Kidney (tissue), 22 donors: Measurements from ENCODE around the gene PRKN. TPM values are rescaled to one million over a fixed set of nuclear protein-coding genes. Genes with fewer than 3 reads are reported as not detected.

ENCODE experiments used
- DNase-seq, 5 donors: peaks; one replicate each; pipeline ENCODE4 v3.0.0-alpha.2; 2013 to 2020
- FAIRE-seq: peaks from 2 replicates; lab custom pipeline; 2012; peaks lifted over from hg19 to GRCh38; lab: Jason Lieb, UNC
- H3K27ac ChIP-seq, 2 donors: one replicate each; pipeline ENCODE4 v1.7.0; 2013; ENCODE audit warnings: low read depth in 2 of 2, low read length in 2 of 2, inconsistent platforms in 1 of 2
- H3K27me3 ChIP-seq: one replicate; pipeline ENCODE4 v1.7.1; 2013; ENCODE audit warnings: low read length, inconsistent platforms; ENCODE audit not compliant: control insufficient read depth, insufficient read depth
- H3K36me3 ChIP-seq, 3 donors: one replicate each; pipeline versions ENCODE4 v1.7.0 to v1.7.1; 2013; ENCODE audit warnings: low read length in 3 of 3, control low read depth in 1 of 3, inconsistent platforms in 1 of 3; ENCODE audit not compliant: insufficient read depth in 3 of 3, control insufficient read depth in 2 of 3
- H3K4me1 ChIP-seq, 3 donors: one replicate each; pipeline versions ENCODE4 v1.7.0 to v1.7.1; 2013; ENCODE audit warnings: low read length in 3 of 3, inconsistent platforms in 1 of 3, low read depth in 1 of 3; ENCODE audit not compliant: control insufficient read depth in 2 of 3, insufficient read depth in 2 of 3
- H3K4me3 ChIP-seq, 3 donors: one replicate each; pipeline versions ENCODE4 v1.7.0 to v1.8.1; 2013; ENCODE audit warnings: low read length in 3 of 3, control low read depth in 1 of 3, inconsistent platforms in 1 of 3
- H3K9ac ChIP-seq, 3 donors: one replicate each; pipeline versions ENCODE4 v1.7.0 to v1.7.1; 2013; ENCODE audit warnings: low read length in 3 of 3, control low read depth in 1 of 3, inconsistent platforms in 1 of 3
- H3K9me3 ChIP-seq, 3 donors: one replicate each; pipeline versions ENCODE4 v1.7.0 to v1.7.1; 2013; ENCODE audit warnings: low read length in 3 of 3, control low read depth in 1 of 3, inconsistent platforms in 1 of 3; ENCODE audit not compliant: control insufficient read depth in 2 of 3, insufficient read depth in 1 of 3
- intact Hi-C: fragments of 100-400 bp; cut with DNase I; formaldehyde crosslinking; loops from one replicate; pipeline ENCODE4 v1.11.1; 2022
- long read RNA-seq, 10 donors: library from polyadenylated mRNA in 1 of 10; unstranded in 1 of 10; transcript quantifications; one replicate each; pipeline ENCODE4 v2.0.0 and lab custom pipeline, GENCODE V29; 2021 to 2026
- polyA plus RNA-seq: library from polyadenylated mRNA; stranded (reverse); fragments of 350-450 nt; fragmentation: Illumina TruSeq; extraction: RNeasy Lipid Tissue Mini Kit (QIAGEN cat#74804); gene quantifications from one replicate; pipeline ENCODE4 v1.2.3, GENCODE V29; 2014; ENCODE audit warnings: low read depth, low replicate concordance; ENCODE audit not compliant: insufficient read depth
- total RNA-seq: library from RNA; stranded (reverse); fragmentation: NEBNext Ultra II Directional; extraction: Animal tissue kit (Norgen Biotek cat#: 25700); gene quantifications from one replicate; pipeline ENCODE4 v1.2.1, GENCODE V29; 2021
- TF ChIP-seq, protein P1 (sequence below): IDR thresholded peaks from 3 replicates; pipeline ENCODE4 v1.5.1; 2012; ENCODE audit warnings: mild to moderate bottlenecking, moderate library complexity, borderline replicate concordance; ENCODE audit not compliant: insufficient read depth; ENCODE audit errors: extremely low read depth
- donor health status: control.
- donor health status: control.
- donor health status: control.
- donor health status: control.
- donor health status: control.
- donor health status: DM: yes; HTN: yes; CAD: no.
- donor health status: Normal renal cell carcinoma (clear cell type).

Gene PRKN
- total RNA-seq: 10.4 TPM
- polyA plus RNA-seq: 8.6 TPM
- long read RNA-seq, donor 1, partial matches to known transcripts: 0 of 1 reads
- long read RNA-seq, donor 1, other reads (novel, unspliced or antisense): 0 of 1 reads
- long read RNA-seq, donor 2, partial matches to known transcripts: 0 of 2 reads
- long read RNA-seq, donor 2, other reads (novel, unspliced or antisense): 0 of 2 reads
- long read RNA-seq, donor 3, partial matches to known transcripts: 15 of 22 reads
- long read RNA-seq, donor 3, other reads (novel, unspliced or antisense): 7 of 22 reads
- long read RNA-seq, donor 4, partial matches to known transcripts: 8 of 8 reads
- long read RNA-seq, donor 4, other reads (novel, unspliced or antisense): 0 of 8 reads
- long read RNA-seq, donor 5: 0 reads
- long read RNA-seq, donor 6: 0 reads
- long read RNA-seq, donor 7, partial matches to known transcripts: 2 of 10 reads
- long read RNA-seq, donor 7, other reads (novel, unspliced or antisense): 8 of 10 reads
- long read RNA-seq, donor 8, partial matches to known transcripts: 0 of 2 reads
- long read RNA-seq, donor 8, other reads (novel, unspliced or antisense): 0 of 2 reads
- long read RNA-seq, donor 9: 0 reads
- long read RNA-seq, donor 10, partial matches to known transcripts: 52 of 52 reads
- long read RNA-seq, donor 10, other reads (novel, unspliced or antisense): 0 of 52 reads

DNA sequence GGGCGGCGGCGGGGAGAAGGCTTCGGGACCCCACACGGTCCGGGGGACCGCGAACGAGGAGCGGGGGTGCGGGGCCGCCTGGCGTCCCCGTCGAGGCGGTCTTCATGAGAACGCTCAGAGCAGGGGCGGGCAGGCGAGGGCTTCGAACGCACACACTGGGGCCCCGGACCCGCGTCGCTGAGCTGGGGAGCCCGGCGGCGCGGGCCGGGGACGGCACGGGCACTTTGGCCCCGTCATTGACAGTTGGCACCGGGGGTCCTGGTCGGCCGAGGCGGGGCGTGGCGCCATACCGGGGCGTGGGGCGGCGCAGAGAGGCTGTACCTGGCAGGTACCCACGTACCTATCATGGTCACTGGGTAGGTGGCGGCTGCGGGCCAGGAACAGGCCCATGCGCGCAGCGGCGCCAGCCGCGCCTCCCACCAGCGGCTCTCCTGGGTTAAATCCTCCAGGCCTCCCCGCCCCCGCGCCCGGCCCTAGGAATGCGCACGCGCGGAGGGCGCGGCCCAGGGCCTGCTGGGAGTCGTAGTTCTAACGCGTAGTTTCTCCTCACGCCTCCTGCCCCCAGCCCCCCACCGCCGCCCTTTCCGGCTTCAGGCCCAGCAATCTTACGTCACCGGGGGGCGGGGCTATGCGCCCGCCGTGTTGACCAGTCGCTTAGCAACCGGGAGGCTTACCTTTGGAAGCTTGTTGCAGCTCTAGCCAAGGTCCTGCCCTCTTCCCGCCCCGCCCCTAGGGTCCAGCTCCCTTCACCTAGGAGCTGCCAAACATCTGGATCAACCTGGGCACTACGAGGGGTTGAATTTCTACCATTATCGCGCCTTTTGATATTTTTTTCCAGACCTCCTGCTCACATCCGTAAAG is at the start of gene PRKN, which contains the start of gene PACRG:
Gene PRKN, minus strand, starts transcription at position 445 of the 861 bp plus-strand sequence.
Gene PACRG, plus strand, starts transcription at position 653 of the 861 bp plus-strand sequence.
- peaks cover 0 to 3% (median 0%) of the 10 kb centered on the region in 3 donors for H3K4me1 ChIP-seq
- intact Hi-C loops: no loop called here
- peak within 1 kb of the TSS; percentile 60 to 87 (median 69) for H3K4me3 ChIP-seq
- peak; percentile 100 for DNase-seq
- peak; percentile 68 for FAIRE-seq
- no peaks in the 10 kb centered on the region for H3K27me3 ChIP-seq
- TF ChIP-seq, protein P1, sequence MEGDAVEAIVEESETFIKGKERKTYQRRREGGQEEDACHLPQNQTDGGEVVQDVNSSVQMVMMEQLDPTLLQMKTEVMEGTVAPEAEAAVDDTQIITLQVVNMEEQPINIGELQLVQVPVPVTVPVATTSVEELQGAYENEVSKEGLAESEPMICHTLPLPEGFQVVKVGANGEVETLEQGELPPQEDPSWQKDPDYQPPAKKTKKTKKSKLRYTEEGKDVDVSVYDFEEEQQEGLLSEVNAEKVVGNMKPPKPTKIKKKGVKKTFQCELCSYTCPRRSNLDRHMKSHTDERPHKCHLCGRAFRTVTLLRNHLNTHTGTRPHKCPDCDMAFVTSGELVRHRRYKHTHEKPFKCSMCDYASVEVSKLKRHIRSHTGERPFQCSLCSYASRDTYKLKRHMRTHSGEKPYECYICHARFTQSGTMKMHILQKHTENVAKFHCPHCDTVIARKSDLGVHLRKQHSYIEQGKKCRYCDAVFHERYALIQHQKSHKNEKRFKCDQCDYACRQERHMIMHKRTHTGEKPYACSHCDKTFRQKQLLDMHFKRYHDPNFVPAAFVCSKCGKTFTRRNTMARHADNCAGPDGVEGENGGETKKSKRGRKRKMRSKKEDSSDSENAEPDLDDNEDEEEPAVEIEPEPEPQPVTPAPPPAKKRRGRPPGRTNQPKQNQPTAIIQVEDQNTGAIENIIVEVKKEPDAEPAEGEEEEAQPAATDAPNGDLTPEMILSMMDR: no peak
- H3K9ac ChIP-seq: peak within 1 kb of the TSS; percentile 34 to 80 (median 75)
- peaks cover 0 to 3% (median 0%) of the 10 kb centered on the region in 3 donors for H3K9me3 ChIP-seq
- no peaks in the 10 kb centered on the region for H3K36me3 ChIP-seq
- peak within 1 kb of the TSS; percentile 90 to 91 for H3K27ac ChIP-seq

DNA sequence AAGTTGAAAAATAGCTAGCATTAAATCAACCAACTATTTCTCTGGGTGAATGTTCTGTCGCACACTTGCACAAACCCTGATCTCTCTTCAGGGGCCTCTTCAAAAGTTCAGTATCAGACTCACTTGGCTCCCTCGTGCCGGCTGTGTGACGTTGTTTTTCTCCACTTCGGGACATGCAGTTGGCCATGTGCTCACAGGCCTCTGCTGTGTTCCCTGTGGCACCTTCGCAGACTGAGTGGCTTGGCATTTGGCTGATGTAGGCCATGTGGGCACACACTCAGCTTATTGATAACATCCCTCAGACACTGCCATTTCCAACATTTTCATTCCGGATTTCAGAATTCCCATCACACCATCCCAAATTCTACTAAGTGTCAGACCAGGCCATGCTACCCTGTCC is 49.5 kb upstream of the PRKN start:
- H3K27ac ChIP-seq: no peak overlapping the region
- H3K27me3 ChIP-seq: no peaks in the 10 kb centered on the region
- H3K9me3 ChIP-seq: peaks cover 0 to 3% (median 0%) of the 10 kb centered on the region in 3 donors
- DNase-seq (peak in 1 of 5 donors; percentile 39), FAIRE-seq (no peak)
- H3K9ac ChIP-seq: no peak overlapping the region
- no peaks in the 10 kb centered on the region for H3K4me1 ChIP-seq
- no peak overlapping the region for H3K4me3 ChIP-seq
- TF ChIP-seq, protein P1: no peak
- intact Hi-C loops: no loop called here
- peaks cover 0 to 3% (median 0%) of the 10 kb centered on the region in 3 donors for H3K36me3 ChIP-seq

DNA sequence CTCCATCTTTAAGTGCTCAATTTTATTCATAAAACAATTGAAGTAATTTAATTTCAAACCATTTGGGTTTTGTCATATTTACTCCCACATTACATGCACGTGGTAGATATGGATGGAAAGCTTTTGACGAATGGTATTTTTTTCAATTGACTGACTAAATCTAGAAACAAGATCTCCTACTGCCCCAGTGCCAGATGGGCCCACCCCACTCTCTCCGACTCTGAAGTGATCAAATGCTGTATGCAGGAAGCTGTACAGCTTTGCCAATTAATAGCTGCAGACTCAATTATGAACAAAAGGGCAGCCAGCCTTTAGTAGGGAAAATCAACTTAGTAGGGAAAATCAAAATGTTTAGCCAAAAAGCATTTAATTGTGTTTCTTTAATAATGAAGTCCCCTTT is 46.4 kb upstream of the PRKN start:
- intact Hi-C loops: no loop called here
- Histone ChIP-seq H3K4me3 (no peak overlapping the region), H3K27me3 (no peaks in the 10 kb centered on the region), H3K4me1 (no peaks in the 10 kb centered on the region), H3K9me3 (no peaks in the 10 kb centered on the region), H3K27ac (no peak overlapping the region), H3K36me3 (no peaks in the 10 kb centered on the region), H3K9ac (no peak overlapping the region)
- TF ChIP-seq, protein P1: no peak
- FAIRE-seq (no peak), DNase-seq (no peak)
